Activated naive CD4-positive, alpha-beta T cell treated with anti-CD3 and anti-CD28 coated beads for 36 hours (primary cell): Measurements from ENCODE around the gene RACGAP1. TPM values are rescaled to one million over a fixed set of nuclear protein-coding genes. Genes with fewer than 3 reads are reported as not detected.

ENCODE experiments used
- CTCF ChIA-PET: fragments of 350-600 bp; sonication (Branson Sonifier 250); formaldehyde crosslinking; loops from one replicate; lab custom pipeline; 2021; ENCODE audit warnings: antibody characterized with exemption; lab: Charles Lee
- DNase-seq: peaks from one replicate; pipeline ENCODE4 v3.0.0-alpha.2; 2020
- H3K27ac Mint-ChIP-seq: one replicate; pipeline ENCODE4 v1.8.0; 2021; ENCODE audit warnings: mild to moderate bottlenecking, mixed read lengths
- H3K27me3 Mint-ChIP-seq: one replicate; pipeline ENCODE4 v1.8.0; 2021; ENCODE audit warnings: low read depth, mixed read lengths
- H3K36me3 Mint-ChIP-seq: one replicate; pipeline ENCODE4 v1.8.0; 2021; ENCODE audit warnings: low read depth, mixed read lengths
- H3K4me1 Mint-ChIP-seq: one replicate; pipeline ENCODE4 v1.8.0; 2021; ENCODE audit warnings: low read depth, mixed read lengths
- H3K4me3 Mint-ChIP-seq: one replicate; pipeline ENCODE4 v1.8.0; 2021; ENCODE audit warnings: mild to moderate bottlenecking, moderate library complexity, mixed read lengths
- H3K9me3 Mint-ChIP-seq: one replicate; pipeline ENCODE4 v1.8.0; 2021; ENCODE audit warnings: mixed read lengths
- intact Hi-C: fragments of 100-400 bp; cut with micrococcal nuclease; formaldehyde crosslinking; loops from one replicate; pipeline ENCODE4 v1.15.1; 2023
- total RNA-seq, 2 experiments: library from RNA; stranded (reverse); gene quantifications; one replicate each; pipeline ENCODE4 v1.2.3, GENCODE V29; 2021

The RACGAP1 gene
- total RNA-seq, 2 experiments from 2014 or later: 156 to 159 TPM

- Mint-ChIP-seq H3K4me1 (no peaks in the 10 kb centered on the region), H3K27ac (no peak overlapping the region), H3K9me3 (no peaks in the 10 kb centered on the region), H3K4me3 (no peak overlapping the region), H3K36me3 (no peaks in the 10 kb centered on the region), H3K27me3 (peaks cover 60% of the 10 kb centered on the region)
- CTCF ChIA-PET: interaction anchor here (0.9 to 1.6 kb wide), 3 partner anchors 9 to 89 kb away, joined by 3 to 5 read pairs (median 4); no protein-coding TSS in a partner anchor
- intact Hi-C loops: no loop called here
- no peak for DNase-seq
These were observed 70.1 kb downstream of the RACGAP1 start for GRCh38 chr12:49954863-49955830.

GRCh38 chr12:49953961-49954846 is 71.1 kb downstream of the RACGAP1 start:
- DNase-seq: no peak
- intact Hi-C loops: no loop called here
- CTCF ChIA-PET: interaction anchor here (0.5 to 1.6 kb wide), 4 partner anchors 8 to 88 kb away, joined by 3 to 5 read pairs (median 3); no protein-coding TSS in a partner anchor
- Mint-ChIP-seq H3K4me1 (no peaks in the 10 kb centered on the region), H3K36me3 (no peaks in the 10 kb centered on the region), H3K27ac (no peak overlapping the region), H3K27me3 (peaks cover 51% of the 10 kb centered on the region), H3K9me3 (no peaks in the 10 kb centered on the region), H3K4me3 (no peak overlapping the region)

- no peaks in the 10 kb centered on the region for H3K4me1 Mint-ChIP-seq
- no peak for DNase-seq
- CTCF ChIA-PET: interaction anchor here (0.8 kb wide), 1 partner anchor 20 kb away, joined by 3 read pairs; no protein-coding TSS in a partner anchor
- H3K9me3 Mint-ChIP-seq: no peaks in the 10 kb centered on the region
- no peak overlapping the region for H3K4me3 Mint-ChIP-seq
- H3K27me3 Mint-ChIP-seq: peaks cover 40% of the 10 kb centered on the region
- H3K36me3 Mint-ChIP-seq: no peaks in the 10 kb centered on the region
- H3K27ac Mint-ChIP-seq: no peak overlapping the region
- intact Hi-C loops: no loop called here
These were observed 72.1 kb downstream of the RACGAP1 start for GRCh38 chr12:49953151-49953550.

DNA sequence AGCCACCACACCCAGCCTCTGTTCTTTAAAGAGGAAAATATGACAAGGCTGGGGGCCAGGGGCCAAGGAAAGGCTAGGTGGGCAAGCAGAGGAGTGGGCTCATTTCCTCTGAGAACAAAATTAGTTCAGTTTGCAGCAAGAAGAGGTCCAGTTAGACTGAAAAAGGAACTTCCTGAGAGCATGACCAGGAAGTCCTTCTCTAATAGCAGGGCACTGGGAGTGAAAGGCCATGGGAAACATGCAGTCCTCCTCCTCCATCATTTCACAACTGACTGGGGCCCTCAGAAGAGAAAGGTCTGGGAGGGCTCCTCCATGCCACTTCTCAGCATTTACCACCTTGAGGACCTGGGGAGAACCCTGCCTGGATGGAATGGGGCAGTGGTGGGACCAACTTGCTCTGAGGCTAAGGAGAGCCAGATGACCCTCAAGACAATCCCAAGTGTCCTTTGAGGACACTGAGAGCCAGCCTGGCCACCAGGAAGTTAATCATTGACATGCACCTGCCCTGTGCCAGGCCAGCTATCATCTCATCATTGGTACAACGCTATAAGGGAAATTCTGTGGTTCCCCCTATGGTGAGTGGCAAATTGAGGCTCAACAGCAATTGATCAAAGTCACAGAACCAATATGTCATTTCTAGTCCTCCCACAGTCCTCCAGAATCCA is 72.8 kb downstream of the RACGAP1 start:
- DNase-seq: no peak
- H3K27ac Mint-ChIP-seq: no peak overlapping the region
- CTCF ChIA-PET: no interaction called here
- intact Hi-C loops: no loop called here
- H3K9me3 Mint-ChIP-seq: no peaks in the 10 kb centered on the region
- H3K4me3 Mint-ChIP-seq: no peak overlapping the region
- no peaks in the 10 kb centered on the region for H3K4me1 Mint-ChIP-seq
- peaks cover 36% of the 10 kb centered on the region for H3K27me3 Mint-ChIP-seq
- no peaks in the 10 kb centered on the region for H3K36me3 Mint-ChIP-seq

- Mint-ChIP-seq H3K4me3 (no peak overlapping the region), H3K36me3 (no peaks in the 10 kb centered on the region), H3K4me1 (no peaks in the 10 kb centered on the region), H3K27me3 (peaks cover 28% of the 10 kb centered on the region), H3K27ac (no peak overlapping the region), H3K9me3 (no peaks in the 10 kb centered on the region)
- DNase-seq: no peak
- CTCF ChIA-PET: no interaction called here
- intact Hi-C loops: no loop called here
These were observed 73.7 kb downstream of the RACGAP1 start for GRCh38 chr12:49951411-49952240.

DNA sequence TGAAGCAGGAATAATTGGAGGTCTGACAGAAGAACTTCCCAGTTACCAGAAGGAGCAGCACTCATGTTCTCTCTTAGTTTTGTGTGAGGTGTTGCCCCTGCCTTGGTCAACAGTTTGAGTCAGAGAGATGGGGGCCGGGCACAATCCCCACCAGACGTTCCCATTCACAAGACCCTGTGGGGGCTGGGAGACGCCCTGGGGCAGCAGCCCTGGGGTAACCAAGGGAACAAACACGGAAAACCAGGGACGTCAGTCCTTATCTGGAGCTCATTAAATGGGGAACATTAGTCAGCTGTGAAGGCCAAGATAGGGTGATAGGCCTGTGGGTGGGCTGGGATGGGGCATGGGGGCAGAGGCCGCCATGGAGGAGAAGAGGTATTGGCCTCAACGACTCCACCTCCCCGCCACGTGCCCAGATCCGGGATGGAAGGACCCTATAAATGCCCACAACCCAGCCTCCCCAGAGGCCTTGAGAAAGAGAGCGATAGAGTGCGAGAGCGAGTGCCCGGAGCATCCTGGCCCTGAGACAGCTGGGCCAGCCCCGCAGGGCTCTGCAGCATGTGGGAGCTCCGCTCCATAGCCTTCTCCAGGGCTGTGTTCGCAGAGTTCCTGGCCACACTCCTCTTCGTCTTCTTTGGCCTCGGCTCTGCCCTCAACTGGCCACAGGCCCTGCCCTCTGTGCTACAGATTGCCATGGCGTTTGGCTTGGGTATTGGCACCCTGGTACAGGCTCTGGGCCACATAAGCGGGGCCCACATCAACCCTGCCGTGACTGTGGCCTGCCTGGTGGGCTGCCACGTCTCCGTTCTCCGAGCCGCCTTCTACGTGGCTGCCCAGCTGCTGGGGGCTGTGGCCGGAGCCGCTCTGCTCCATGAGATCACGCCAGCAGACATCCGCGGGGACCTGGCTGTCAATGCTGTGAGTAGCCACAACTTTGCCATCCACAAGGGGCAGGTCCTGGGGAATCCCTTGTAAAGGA is 74.7 kb downstream of the RACGAP1 start, which contains the start of gene AQP2:
TSS of gene AQP2 (plus strand) at position 465 of the 979 bp plus-strand sequence. CDS start at position 559, 94 bp downstream.
- no peak within 1 kb of the TSS for H3K27ac Mint-ChIP-seq

DNA sequence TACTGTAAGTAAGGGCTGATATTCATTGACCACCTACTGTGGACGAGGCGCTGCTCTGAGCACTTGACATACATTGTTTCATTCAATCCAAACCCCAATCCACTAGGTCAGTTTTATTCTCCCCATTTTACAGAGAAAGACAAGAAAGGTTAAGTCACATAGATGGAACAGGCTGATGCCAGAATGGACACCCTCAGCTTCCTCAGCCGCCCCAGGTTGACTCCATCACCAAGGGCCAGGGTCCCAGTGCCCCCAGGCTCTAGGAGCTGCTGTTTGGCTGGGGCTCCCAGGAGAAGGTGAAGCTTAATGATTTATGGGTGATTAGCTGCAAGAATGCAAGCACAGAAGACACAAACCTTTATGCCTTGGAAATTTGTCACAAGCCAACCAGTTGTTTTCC is 75.4 kb downstream of the RACGAP1 start:
- intact Hi-C loops: no loop called here
- no peak for DNase-seq

More for the DNA sequence above, 74.7 kb downstream of the RACGAP1 start, which contains the start of gene AQP2:
- Mint-ChIP-seq H3K36me3 (no peaks in the 10 kb centered on the region), H3K9me3 (no peaks in the 10 kb centered on the region), H3K4me3 (no peak within 1 kb of the TSS), H3K4me1 (peaks cover 6% of the 10 kb centered on the region), H3K27me3 (peaks cover 22% of the 10 kb centered on the region)
- DNase-seq: no peak
- CTCF ChIA-PET: interaction anchor here (6.3 kb wide), 1 partner anchor 16 kb away, joined by 65 read pairs; no protein-coding TSS in a partner anchor
- intact Hi-C loops: no loop called here

DNA sequence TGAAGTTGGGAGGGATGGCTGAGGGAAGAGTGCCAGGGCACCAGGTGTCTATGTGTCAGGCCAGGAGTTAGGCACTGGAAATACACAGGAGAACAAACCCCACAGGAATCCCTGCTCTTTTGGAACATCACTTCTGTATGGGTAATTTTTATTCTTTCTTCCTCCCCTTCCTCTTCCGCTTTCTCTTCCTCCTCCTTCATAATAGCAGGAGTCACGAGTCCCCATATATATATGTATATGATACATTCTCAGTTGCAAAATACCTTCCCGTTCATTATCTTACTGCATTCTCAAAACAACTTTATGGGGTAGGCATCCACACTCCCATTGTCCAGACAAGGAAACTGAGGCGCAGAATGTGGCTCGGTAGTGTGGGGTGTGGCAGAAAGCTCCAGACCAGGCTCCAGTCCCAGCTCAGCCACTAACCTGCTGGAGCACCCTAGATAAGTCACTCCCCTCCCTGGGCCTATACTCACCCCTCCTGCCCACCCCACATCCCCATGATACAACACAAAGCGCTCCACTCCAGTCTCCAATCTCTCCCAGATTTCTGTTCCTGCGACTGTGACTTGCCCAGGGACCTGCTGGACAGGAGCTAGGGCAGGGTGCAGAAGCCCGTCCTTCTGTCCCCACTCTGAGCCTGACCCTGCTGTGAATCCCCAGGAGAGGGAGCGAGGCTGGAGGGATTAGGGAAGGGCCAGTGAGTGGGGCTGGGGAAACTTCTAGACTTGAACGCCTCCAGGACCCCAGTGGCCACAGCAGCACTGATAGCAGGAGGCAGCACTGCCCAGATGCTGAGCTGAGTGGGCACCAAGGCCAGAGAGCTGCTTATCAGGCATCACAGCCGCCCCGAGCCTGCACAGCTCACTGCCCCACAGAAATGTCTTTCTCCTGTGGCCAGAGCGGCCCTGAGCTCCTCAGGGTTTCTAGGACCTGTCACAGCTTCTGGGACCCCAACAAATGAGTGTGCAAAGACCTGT is 76.1 kb downstream of the RACGAP1 start:
- intact Hi-C loops: no loop called here
- DNase-seq: no peak
- peaks cover 13% of the 10 kb centered on the region for H3K27me3 Mint-ChIP-seq
- H3K4me3 Mint-ChIP-seq: no peak overlapping the region
- CTCF ChIA-PET: interaction anchor here (0.6 to 6.3 kb wide), 2 partner anchors 17 to 36 kb away, joined by 3 to 65 read pairs; no protein-coding TSS in a partner anchor
- H3K4me1 Mint-ChIP-seq: peaks cover 16% of the 10 kb centered on the region
- H3K27ac Mint-ChIP-seq: no peak overlapping the region
- H3K36me3 Mint-ChIP-seq: no peaks in the 10 kb centered on the region
- no peaks in the 10 kb centered on the region for H3K9me3 Mint-ChIP-seq

More for the DNA sequence above, 75.4 kb downstream of the RACGAP1 start:
- CTCF ChIA-PET: interaction anchor here (6.3 kb wide), 1 partner anchor 17 kb away, joined by 65 read pairs; no protein-coding TSS in a partner anchor
- Mint-ChIP-seq H3K36me3 (no peaks in the 10 kb centered on the region), H3K4me1 (peaks cover 12% of the 10 kb centered on the region), H3K9me3 (no peaks in the 10 kb centered on the region), H3K27ac (no peak overlapping the region), H3K27me3 (peaks cover 20% of the 10 kb centered on the region), H3K4me3 (no peak overlapping the region)

DNA sequence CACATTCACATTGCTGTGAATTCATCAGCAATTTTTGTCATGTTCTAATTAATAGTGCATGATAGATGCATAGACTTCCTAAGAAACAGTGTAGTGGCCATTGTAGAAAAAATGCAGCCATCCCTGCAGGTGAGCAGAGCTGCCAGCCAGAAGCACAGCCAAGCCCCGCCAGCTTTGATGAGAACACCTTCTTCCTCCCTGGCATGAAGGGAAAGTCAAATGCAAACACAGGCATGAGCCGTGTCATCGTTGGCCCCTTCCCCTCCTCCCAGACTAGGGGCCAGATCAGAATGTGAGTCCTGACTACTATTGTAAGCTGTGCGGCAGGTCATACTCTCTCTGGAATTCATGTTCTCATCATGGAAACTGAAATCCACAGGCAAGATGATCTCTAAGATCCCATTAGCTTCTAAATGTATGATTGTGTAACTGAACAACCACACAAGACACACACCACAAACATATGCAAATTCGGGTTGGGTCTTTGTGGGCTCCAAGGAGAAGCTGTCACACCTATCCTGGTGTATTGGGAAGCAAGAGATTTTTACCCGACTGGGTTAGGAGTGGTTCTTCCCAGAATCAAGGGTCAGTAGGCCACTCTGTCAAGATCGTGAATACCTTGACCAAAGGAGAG is 77.6 kb downstream of the RACGAP1 start:
- H3K9me3 Mint-ChIP-seq: no peaks in the 10 kb centered on the region
- H3K4me1 Mint-ChIP-seq: peaks cover 16% of the 10 kb centered on the region
- intact Hi-C loops: no loop called here

More for the DNA sequence above, 77.6 kb downstream of the RACGAP1 start:
- Mint-ChIP-seq H3K27ac (no peak overlapping the region), H3K4me3 (no peak overlapping the region), H3K27me3 (no peaks in the 10 kb centered on the region), H3K36me3 (no peaks in the 10 kb centered on the region)
- DNase-seq: no peak
- CTCF ChIA-PET: interaction anchor here (0.7 to 6.3 kb wide), 6 partner anchors 11 to 225 kb away, joined by 4 to 65 read pairs (median 5); no protein-coding TSS in a partner anchor
